ENCODE results near the gene BOD1L2.

DNA sequence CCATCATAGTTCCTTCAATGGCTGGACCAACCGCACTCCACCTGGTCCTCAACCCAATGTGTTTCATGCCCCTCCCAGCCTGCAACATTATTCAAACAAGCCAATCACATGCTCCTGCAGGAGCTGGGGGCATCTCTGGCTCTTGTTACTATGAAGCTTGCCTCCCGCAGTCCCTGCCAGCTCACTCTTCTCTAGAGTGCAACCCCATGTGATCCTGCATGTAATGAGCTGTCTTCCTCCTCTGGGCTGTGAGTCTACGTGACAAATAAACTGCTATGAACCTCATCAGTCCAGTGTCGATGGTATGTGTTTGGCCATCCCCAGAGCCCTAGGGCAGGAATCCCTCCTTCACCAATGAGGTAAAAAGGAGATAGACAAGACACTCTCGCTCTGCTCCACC lies 15.8 kb upstream of the BOD1L2 start:
- TF ChIP-seq, protein P1, sequence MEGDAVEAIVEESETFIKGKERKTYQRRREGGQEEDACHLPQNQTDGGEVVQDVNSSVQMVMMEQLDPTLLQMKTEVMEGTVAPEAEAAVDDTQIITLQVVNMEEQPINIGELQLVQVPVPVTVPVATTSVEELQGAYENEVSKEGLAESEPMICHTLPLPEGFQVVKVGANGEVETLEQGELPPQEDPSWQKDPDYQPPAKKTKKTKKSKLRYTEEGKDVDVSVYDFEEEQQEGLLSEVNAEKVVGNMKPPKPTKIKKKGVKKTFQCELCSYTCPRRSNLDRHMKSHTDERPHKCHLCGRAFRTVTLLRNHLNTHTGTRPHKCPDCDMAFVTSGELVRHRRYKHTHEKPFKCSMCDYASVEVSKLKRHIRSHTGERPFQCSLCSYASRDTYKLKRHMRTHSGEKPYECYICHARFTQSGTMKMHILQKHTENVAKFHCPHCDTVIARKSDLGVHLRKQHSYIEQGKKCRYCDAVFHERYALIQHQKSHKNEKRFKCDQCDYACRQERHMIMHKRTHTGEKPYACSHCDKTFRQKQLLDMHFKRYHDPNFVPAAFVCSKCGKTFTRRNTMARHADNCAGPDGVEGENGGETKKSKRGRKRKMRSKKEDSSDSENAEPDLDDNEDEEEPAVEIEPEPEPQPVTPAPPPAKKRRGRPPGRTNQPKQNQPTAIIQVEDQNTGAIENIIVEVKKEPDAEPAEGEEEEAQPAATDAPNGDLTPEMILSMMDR (IDR thresholded peaks at IDR 0.05): no peak
- no peak for TF ChIP-seq POLR2A (IDR thresholded peaks at IDR 0.05)
